ENCODE data around the gene TSSK6. TPM values are rescaled to one million over a fixed set of nuclear protein-coding genes. Genes with fewer than 3 reads are reported as not detected.

The TSSK6 gene
- total and polyA plus RNA-seq, 4 donors = 0.50 to 1.3 (median 1.0) TPM

DNA sequence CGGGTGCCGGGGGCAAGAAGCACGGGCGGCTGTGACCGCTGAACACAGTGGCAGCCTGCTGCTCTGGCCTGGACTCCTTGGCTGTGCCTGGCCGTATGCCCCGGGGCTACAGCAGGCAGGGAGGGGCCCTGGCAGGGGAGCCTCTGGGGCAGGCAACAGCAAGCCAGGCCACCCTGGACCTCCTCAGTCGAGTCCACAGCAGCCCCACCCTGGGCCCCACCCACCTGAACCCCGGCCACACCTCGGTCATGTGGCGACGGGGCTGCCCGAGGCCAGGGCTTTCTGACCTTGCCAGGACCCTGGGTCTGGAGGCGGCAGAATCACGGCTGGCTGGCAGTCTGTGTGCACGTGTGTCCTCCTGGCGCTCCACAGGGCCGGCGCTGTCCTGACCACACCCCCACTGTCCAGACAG is 31.4 kb upstream of the TSSK6 start:
- no peaks in the 10 kb centered on the region for H3K27me3 ChIP-seq (ENCODE audit: control insufficient read depth in 1 of 2, insufficient read depth in 2 of 2, low read length in 1 of 2)
- ATAC-seq (ENCODE audit: low FRiP score) (no peak), DNase-seq (no peak)
- no peak overlapping the region for H3K4me3 ChIP-seq (ENCODE audit: low read length in 2 of 2)
- intact Hi-C loops (cut with DNase I) = no loop called here
- no peak overlapping the region for H3K27ac ChIP-seq (ENCODE audit: low read depth in 1 of 2, low read length in 2 of 2)
- no peaks in the 10 kb centered on the region for H3K36me3 ChIP-seq (ENCODE audit: control insufficient read depth in 1 of 2, insufficient read depth in 2 of 2, low read length in 1 of 2)
- H3K9me3 ChIP-seq (ENCODE audit: control insufficient read depth, low read length) = no peaks in the 10 kb centered on the region
- 56 to 57% methylated on average over 15 to 19 of the region's 19 CpGs for WGBS, 2 donors
- no peaks in the 10 kb centered on the region for H3K4me1 ChIP-seq (ENCODE audit: control insufficient read depth in 1 of 2, insufficient read depth in 2 of 2, low read length in 2 of 2)

DNA sequence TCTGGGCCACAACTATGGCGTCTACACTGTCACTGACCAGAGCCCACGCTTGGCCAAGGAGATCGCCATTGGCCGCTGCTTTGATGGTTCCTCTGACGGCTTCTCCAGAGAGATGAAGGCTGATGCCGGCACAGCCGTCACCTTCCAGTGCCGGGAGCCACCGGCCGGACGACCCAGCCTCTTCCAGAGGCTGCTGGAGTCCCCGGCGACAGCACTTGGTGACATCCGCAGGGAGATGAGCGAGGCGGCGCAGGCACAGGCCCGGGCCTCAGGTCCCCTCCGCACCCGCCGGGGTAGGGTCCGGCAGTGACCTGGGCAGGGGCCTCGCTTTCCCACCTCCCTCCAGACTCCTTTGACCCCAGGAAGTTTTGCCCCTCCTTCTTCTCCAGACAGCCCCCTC is 30.4 kb upstream of the TSSK6 start:
- Histone ChIP-seq H3K4me1 (ENCODE audit: control insufficient read depth in 1 of 2, insufficient read depth in 2 of 2, low read length in 2 of 2) (no peaks in the 10 kb centered on the region), H3K4me3 (ENCODE audit: low read length in 2 of 2) (no peak overlapping the region), H3K27ac (ENCODE audit: low read depth in 1 of 2, low read length in 2 of 2) (no peak overlapping the region), H3K9me3 (ENCODE audit: control insufficient read depth, low read length) (no peaks in the 10 kb centered on the region), H3K36me3 (ENCODE audit: control insufficient read depth in 1 of 2, insufficient read depth in 2 of 2, low read length in 1 of 2) (no peaks in the 10 kb centered on the region), H3K27me3 (ENCODE audit: control insufficient read depth in 1 of 2, insufficient read depth in 2 of 2, low read length in 1 of 2) (no peaks in the 10 kb centered on the region)
- 94 to 96% methylated on average over 23 of the region's 23 CpGs for WGBS, 2 donors
- no peak for ATAC-seq (ENCODE audit: low FRiP score)
- DNase-seq = no peak
- intact Hi-C loops (cut with DNase I) = no loop called here

DNA sequence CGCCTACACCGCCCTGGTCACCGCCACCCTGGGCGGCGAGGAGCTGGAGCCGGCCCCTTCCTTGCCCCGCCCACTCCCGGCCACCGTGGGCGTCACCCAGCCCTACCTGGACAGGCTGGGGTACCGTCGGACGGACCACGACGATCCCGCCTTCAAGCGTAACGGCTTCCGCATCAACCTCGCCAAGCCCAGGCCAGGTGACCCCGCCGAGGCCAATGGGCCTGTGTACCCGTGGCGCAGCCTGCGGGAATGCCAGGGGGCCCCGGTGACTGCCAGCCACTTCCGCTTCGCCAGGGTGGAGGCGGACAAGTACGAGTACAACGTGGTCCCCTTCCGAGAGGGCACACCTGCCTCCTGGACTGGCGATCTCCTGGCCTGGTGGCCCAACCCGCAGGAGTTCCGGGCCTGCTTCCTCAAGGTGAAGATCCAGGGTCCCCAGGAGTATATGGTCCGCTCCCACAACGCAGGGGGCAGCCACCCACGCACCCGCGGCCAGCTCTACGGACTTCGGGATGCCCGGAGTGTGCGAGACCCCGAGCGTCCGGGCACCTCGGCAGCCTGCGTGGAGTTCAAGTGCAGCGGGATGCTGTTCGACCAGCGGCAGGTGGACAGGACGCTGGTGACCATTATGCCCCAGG is 29.7 kb upstream of the TSSK6 start:
- no peak for DNase-seq
- 89% methylated on average over 53 of the region's 53 CpGs for WGBS, 2 donors
- Histone ChIP-seq H3K27ac (ENCODE audit: low read depth in 1 of 2, low read length in 2 of 2) (no peak overlapping the region), H3K4me3 (ENCODE audit: low read length in 2 of 2) (no peak overlapping the region), H3K36me3 (ENCODE audit: control insufficient read depth in 1 of 2, insufficient read depth in 2 of 2, low read length in 1 of 2) (no peaks in the 10 kb centered on the region), H3K9me3 (ENCODE audit: control insufficient read depth, low read length) (no peaks in the 10 kb centered on the region), H3K4me1 (ENCODE audit: control insufficient read depth in 1 of 2, insufficient read depth in 2 of 2, low read length in 2 of 2) (no peaks in the 10 kb centered on the region), H3K27me3 (ENCODE audit: control insufficient read depth in 1 of 2, insufficient read depth in 2 of 2, low read length in 1 of 2) (no peaks in the 10 kb centered on the region)
- intact Hi-C loops (cut with DNase I) = no loop called here
- no peak for ATAC-seq (ENCODE audit: low FRiP score)

DNA sequence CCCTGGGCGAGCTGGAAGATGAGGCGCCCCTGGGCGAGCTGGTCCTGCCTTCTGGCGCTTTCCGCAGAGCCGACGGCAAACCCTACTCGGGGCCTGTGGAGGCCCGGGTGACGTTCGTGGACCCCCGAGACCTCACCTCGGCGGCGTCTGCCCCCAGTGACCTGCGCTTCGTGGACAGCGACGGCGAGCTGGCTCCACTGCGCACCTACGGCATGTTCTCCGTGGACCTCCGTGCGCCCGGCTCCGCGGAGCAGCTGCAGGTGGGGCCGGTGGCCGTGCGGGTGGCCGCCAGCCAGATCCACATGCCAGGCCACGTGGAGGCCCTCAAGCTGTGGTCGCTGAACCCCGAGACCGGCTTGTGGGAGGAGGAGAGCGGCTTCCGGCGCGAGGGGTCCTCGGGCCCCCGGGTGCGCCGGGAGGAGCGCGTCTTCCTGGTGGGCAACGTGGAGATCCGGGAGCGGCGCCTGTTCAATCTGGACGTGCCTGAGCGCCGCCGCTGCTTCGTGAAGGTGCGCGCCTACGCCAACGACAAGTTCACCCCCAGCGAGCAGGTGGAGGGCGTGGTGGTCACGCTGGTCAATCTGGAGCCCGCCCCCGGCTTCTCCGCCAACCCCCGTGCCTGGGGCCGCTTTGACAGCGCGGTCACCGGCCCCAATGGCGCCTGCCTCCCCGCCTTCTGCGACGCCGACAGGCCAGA is 29.1 kb upstream of the TSSK6 start:
- Histone ChIP-seq H3K9me3 (ENCODE audit: control insufficient read depth, low read length) (no peaks in the 10 kb centered on the region), H3K36me3 (ENCODE audit: control insufficient read depth in 1 of 2, insufficient read depth in 2 of 2, low read length in 1 of 2) (no peaks in the 10 kb centered on the region), H3K27ac (ENCODE audit: low read depth in 1 of 2, low read length in 2 of 2) (no peak overlapping the region), H3K4me3 (ENCODE audit: low read length in 2 of 2) (no peak overlapping the region), H3K27me3 (ENCODE audit: control insufficient read depth in 1 of 2, insufficient read depth in 2 of 2, low read length in 1 of 2) (no peaks in the 10 kb centered on the region), H3K4me1 (ENCODE audit: control insufficient read depth in 1 of 2, insufficient read depth in 2 of 2, low read length in 2 of 2) (no peaks in the 10 kb centered on the region)
- DNase-seq (no peak), ATAC-seq (ENCODE audit: low FRiP score) (no peak)
- WGBS, 2 donors = 87 to 89% methylated on average over 69 to 75 of the region's 75 CpGs
- intact Hi-C loops (cut with DNase I) = no loop called here

DNA sequence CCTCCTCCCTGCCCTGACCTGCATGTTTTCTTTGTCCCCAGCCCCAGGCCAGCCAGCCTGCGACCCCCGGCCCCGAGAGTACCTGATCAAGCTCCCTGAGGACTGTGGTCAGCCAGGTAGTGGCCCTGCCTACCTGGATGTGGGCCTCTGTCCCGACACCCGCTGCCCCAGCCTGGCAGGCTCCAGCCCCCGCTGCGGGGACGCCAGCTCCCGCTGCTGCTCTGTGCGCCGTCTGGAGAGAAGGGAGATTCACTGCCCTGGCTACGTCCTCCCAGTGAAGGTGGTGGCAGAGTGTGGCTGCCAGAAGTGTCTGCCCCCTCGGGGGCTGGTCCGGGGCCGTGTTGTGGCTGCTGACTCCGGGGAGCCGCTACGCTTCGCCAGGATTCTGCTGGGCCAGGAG is 28.3 kb upstream of the TSSK6 start:
- Histone ChIP-seq H3K36me3 (ENCODE audit: control insufficient read depth in 1 of 2, insufficient read depth in 2 of 2, low read length in 1 of 2) (no peaks in the 10 kb centered on the region), H3K27me3 (ENCODE audit: control insufficient read depth in 1 of 2, insufficient read depth in 2 of 2, low read length in 1 of 2) (no peaks in the 10 kb centered on the region), H3K27ac (ENCODE audit: low read depth in 1 of 2, low read length in 2 of 2) (no peak overlapping the region), H3K4me1 (ENCODE audit: control insufficient read depth in 1 of 2, insufficient read depth in 2 of 2, low read length in 2 of 2) (no peaks in the 10 kb centered on the region), H3K9me3 (ENCODE audit: control insufficient read depth, low read length) (no peaks in the 10 kb centered on the region), H3K4me3 (ENCODE audit: low read length in 2 of 2) (no peak overlapping the region)
- intact Hi-C loops (cut with DNase I) = no loop called here
- 88 to 89% methylated on average over 19 of the region's 19 CpGs for WGBS, 2 donors
- ATAC-seq (ENCODE audit: low FRiP score) (no peak), DNase-seq (no peak)

DNA sequence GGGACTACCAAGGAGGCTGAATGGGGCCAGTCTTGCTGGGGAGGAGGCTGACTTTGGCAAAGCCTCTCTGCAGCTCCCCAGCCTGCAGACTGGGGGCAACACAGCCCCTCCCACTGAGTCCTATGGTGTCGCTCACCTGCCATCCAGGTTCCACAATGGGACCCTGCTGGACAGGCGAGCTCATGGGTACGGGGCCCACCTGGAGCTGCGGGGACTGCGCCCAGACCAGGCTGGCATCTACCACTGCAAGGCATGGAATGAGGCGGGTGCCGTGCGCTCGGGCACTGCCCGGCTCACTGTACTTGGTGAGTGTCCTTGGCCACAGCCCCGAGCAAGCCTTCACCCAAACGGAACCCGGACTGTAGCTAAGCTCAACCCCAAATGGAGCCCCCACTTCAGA is 27.8 kb upstream of the TSSK6 start:
- H3K4me1 ChIP-seq (ENCODE audit: control insufficient read depth in 1 of 2, insufficient read depth in 2 of 2, low read length in 2 of 2) = no peaks in the 10 kb centered on the region
- no peak overlapping the region for H3K27ac ChIP-seq (ENCODE audit: low read depth in 1 of 2, low read length in 2 of 2)
- no peak for ATAC-seq (ENCODE audit: low FRiP score)
- H3K9me3 ChIP-seq (ENCODE audit: control insufficient read depth, low read length) = no peaks in the 10 kb centered on the region
- WGBS, 2 donors = 90 to 95% methylated on average over 13 of the region's 13 CpGs
- DNase-seq = no peak
- no peak overlapping the region for H3K4me3 ChIP-seq (ENCODE audit: low read length in 2 of 2)
- intact Hi-C loops (cut with DNase I) = no loop called here
- no peaks in the 10 kb centered on the region for H3K27me3 ChIP-seq (ENCODE audit: control insufficient read depth in 1 of 2, insufficient read depth in 2 of 2, low read length in 1 of 2)
- no peaks in the 10 kb centered on the region for H3K36me3 ChIP-seq (ENCODE audit: control insufficient read depth in 1 of 2, insufficient read depth in 2 of 2, low read length in 1 of 2)

DNA sequence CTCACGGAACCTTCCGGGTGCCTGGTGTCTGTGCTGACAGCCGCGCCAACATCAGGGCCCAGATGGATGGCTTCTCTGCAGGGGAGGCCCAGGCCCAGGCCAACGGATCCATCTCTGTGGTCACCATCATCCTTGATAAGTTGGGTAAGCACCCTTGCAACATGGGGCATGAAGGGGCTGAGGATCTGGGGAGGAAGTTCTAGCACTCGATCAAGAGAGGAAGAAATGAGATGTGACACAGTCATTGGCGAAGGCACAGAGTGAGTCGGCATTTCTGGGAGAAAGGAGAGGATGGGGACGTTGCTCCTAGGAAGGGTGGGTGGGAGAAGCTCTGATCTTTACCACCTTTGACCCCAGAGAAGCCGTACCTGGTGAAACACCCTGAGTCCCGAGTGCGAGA is 27.2 kb upstream of the TSSK6 start:
- no peak for ATAC-seq (ENCODE audit: low FRiP score)
- H3K4me1 ChIP-seq (ENCODE audit: control insufficient read depth in 1 of 2, insufficient read depth in 2 of 2, low read length in 2 of 2) = no peaks in the 10 kb centered on the region
- no peaks in the 10 kb centered on the region for H3K9me3 ChIP-seq (ENCODE audit: control insufficient read depth, low read length)
- H3K4me3 ChIP-seq (ENCODE audit: low read length in 2 of 2) = no peak overlapping the region
- no peaks in the 10 kb centered on the region for H3K27me3 ChIP-seq (ENCODE audit: control insufficient read depth in 1 of 2, insufficient read depth in 2 of 2, low read length in 1 of 2)
- 83 to 85% methylated on average over 12 of the region's 12 CpGs for WGBS, 2 donors
- H3K36me3 ChIP-seq (ENCODE audit: control insufficient read depth in 1 of 2, insufficient read depth in 2 of 2, low read length in 1 of 2) = no peaks in the 10 kb centered on the region
- no peak for DNase-seq
- no peak overlapping the region for H3K27ac ChIP-seq (ENCODE audit: low read depth in 1 of 2, low read length in 2 of 2)
- intact Hi-C loops (cut with DNase I) = no loop called here

DNA sequence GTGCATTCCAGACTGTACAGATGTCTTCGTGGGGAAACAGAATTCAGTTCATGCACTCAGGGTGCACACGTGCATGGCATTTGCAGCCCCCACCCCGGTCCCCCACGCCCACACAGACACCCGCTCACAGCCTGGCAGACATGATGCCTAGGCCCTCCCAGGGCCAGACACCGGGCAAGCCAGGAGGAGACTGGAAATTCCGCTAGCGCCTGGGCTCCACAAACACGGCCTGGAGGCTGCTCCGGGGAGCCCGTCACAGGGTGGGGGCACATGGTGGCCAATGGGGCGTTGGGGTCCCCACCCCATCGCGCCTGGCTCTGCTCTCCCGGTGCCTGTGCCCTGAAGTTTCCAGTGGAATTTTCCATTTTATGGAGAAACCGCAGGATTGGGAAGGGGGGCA is 26.3 kb upstream of the TSSK6 start:
- no peaks in the 10 kb centered on the region for H3K9me3 ChIP-seq (ENCODE audit: control insufficient read depth, low read length)
- intact Hi-C loops (cut with DNase I) = no loop called here
- DNase-seq (no peak), ATAC-seq (ENCODE audit: low FRiP score) (no peak)
- H3K36me3 ChIP-seq (ENCODE audit: control insufficient read depth in 1 of 2, insufficient read depth in 2 of 2, low read length in 1 of 2) = no peaks in the 10 kb centered on the region
- H3K4me1 ChIP-seq (ENCODE audit: control insufficient read depth in 1 of 2, insufficient read depth in 2 of 2, low read length in 2 of 2) = no peaks in the 10 kb centered on the region
- no peak overlapping the region for H3K27ac ChIP-seq (ENCODE audit: low read depth in 1 of 2, low read length in 2 of 2)
- H3K27me3 ChIP-seq (ENCODE audit: control insufficient read depth in 1 of 2, insufficient read depth in 2 of 2, low read length in 1 of 2) = no peaks in the 10 kb centered on the region
- 68 to 70% methylated on average over 16 of the region's 16 CpGs for WGBS, 2 donors
- no peak overlapping the region for H3K4me3 ChIP-seq (ENCODE audit: low read length in 2 of 2)

Data from aorta (tissue), 5 donors.